Measurements from ENCODE around the gene CBX1. TPM values are rescaled to one million over a fixed set of nuclear protein-coding genes. Genes with fewer than 3 reads are reported as not detected.

Gene CBX1
- total and polyA plus RNA-seq, 4 donors, result 17.6 to 43.2 (median 28.9) TPM

DNA sequence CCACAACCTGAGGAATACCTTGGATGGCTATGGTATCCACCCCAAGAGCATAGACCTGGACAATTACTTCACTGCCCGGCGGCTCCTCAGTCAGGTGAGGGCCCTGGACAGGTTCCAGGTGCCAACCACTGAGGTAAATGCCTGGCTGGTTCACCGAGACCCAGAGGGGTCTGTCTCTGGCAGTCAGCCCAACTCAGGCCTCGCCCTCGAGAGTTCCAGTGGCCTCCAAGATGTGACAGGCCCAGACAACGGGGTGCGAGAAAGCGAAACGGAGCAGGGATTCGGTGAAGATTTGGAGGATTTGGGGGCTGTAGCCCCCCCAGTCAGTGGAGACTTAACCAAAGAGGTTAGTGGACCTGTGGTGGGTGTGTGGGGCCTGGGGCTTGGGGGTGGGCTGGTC lies 50.0 kb downstream of the CBX1 start:
- no peak for DNase-seq
- Histone ChIP-seq H3K4me3 (no peak overlapping the region), H3K9ac (ENCODE audit: insufficient read depth in 1 of 2, low read length in 2 of 2) (peak overlapping the region in 1 of 2 donors; percentile 13), H3K36me3 (ENCODE audit: control insufficient read depth in 4 of 4, insufficient read depth in 4 of 4, low read length in 4 of 4) (peaks cover 0 to 36% (median 11%) of the 10 kb centered on the region in 4 donors), H3K27me3 (ENCODE audit: control insufficient read depth in 3 of 3, insufficient read depth in 3 of 3, low read length in 2 of 3) (no peaks in the 10 kb centered on the region), H3K4me1 (ENCODE audit: control insufficient read depth in 5 of 5, insufficient read depth in 5 of 5, low read length in 5 of 5) (peaks cover 32 to 68% (median 35%) of the 10 kb centered on the region in 5 donors), H3K9me3 (ENCODE audit: control insufficient read depth in 4 of 4, insufficient read depth in 3 of 4, low read length in 3 of 4) (no peaks in the 10 kb centered on the region), H3K27ac (ENCODE audit: low read depth in 1 of 2, low read length in 1 of 2) (peak overlapping the region; percentile 84 to 93)
- no peak for ATAC-seq (ENCODE audit: insufficient read depth, low FRiP score)
- 74 to 87% methylated on average over 10 of the region's 10 CpGs for WGBS, 2 donors
- TF ChIP-seq CTCF (IDR thresholded peaks at IDR 0.05; ENCODE audit: control extremely low read depth, extremely low read depth), result no peak

GRCh38 chr17:48048384-48049126 lies 52.7 kb downstream of the CBX1 start:
- peak; percentile 82 for ATAC-seq (ENCODE audit: insufficient read depth, low FRiP score)
- TF ChIP-seq CTCF (IDR thresholded peaks at IDR 0.05; ENCODE audit: control extremely low read depth, extremely low read depth), result no peak
- Histone ChIP-seq H3K9me3 (ENCODE audit: control insufficient read depth in 4 of 4, insufficient read depth in 3 of 4, low read length in 3 of 4) (no peaks in the 10 kb centered on the region), H3K4me1 (ENCODE audit: control insufficient read depth in 5 of 5, insufficient read depth in 5 of 5, low read length in 5 of 5) (peaks cover 27 to 52% (median 30%) of the 10 kb centered on the region in 5 donors), H3K36me3 (ENCODE audit: control insufficient read depth in 4 of 4, insufficient read depth in 4 of 4, low read length in 4 of 4) (peaks cover 0 to 17% (median 7%) of the 10 kb centered on the region in 4 donors), H3K27ac (ENCODE audit: low read depth in 1 of 2, low read length in 1 of 2) (peak overlapping the region; percentile 93 to 98), H3K27me3 (ENCODE audit: control insufficient read depth in 3 of 3, insufficient read depth in 3 of 3, low read length in 2 of 3) (no peaks in the 10 kb centered on the region), H3K4me3 (peak overlapping the region; percentile 84), H3K9ac (ENCODE audit: insufficient read depth in 1 of 2, low read length in 2 of 2) (peak overlapping the region; percentile 41 to 63)
- WGBS, 2 donors, result 0% methylated on average over 52 to 53 of the region's 53 CpGs
- DNase-seq, result peak; percentile 84 to 86 (median 85)

DNA sequence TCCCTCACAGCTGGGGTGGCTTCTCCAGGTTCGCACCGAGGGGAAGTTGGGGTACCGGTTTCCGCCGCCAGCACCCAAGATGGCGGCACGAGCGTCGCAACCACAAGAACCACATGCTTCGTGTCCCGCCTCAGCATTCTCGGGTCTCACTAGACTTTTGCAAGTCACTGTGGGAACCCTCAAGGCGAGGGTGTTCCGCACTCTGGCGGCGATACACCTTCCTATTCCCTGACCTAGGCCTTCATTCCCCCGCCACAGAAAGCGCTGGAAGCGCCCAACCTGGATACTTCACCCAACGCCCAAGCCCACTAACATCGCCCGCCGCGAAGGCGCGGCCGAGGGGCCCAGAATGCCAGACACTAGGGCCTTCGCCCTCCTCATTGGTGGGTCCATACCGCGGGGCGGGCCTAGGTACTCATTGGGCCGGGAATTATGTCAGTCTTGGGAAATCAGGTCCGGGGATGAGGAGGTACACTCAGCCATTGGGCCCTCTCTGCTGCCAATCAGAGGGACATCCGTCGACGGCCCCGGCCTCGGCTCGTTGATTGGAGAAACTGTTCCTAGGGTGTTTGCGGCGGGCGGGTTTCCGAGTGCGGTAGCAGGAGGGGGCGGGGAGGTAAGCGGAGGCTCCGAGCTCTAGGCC lies 53.4 kb downstream of the CBX1 start, which contains the start of gene NFE2L1:
NFE2L1 (plus strand) TSS at position 619 of the 643 bp plus-strand sequence. CDS start 2,760 bp downstream, outside the sequence.
- Histone ChIP-seq H3K36me3 (ENCODE audit: control insufficient read depth in 4 of 4, insufficient read depth in 4 of 4, low read length in 4 of 4) (peaks cover 0 to 14% (median 7%) of the 10 kb centered on the region in 4 donors), H3K4me1 (ENCODE audit: control insufficient read depth in 5 of 5, insufficient read depth in 5 of 5, low read length in 5 of 5) (peaks cover 21 to 45% (median 25%) of the 10 kb centered on the region in 5 donors), H3K27me3 (ENCODE audit: control insufficient read depth in 3 of 3, insufficient read depth in 3 of 3, low read length in 2 of 3) (no peaks in the 10 kb centered on the region), H3K27ac (ENCODE audit: low read depth in 1 of 2, low read length in 1 of 2) (peak within 1 kb of the TSS; percentile 94 to 98), H3K9me3 (ENCODE audit: control insufficient read depth in 4 of 4, insufficient read depth in 3 of 4, low read length in 3 of 4) (no peaks in the 10 kb centered on the region), H3K4me3 (peak within 1 kb of the TSS; percentile 84), H3K9ac (ENCODE audit: insufficient read depth in 1 of 2, low read length in 2 of 2) (peak within 1 kb of the TSS; percentile 73 to 81)
- no peak for TF ChIP-seq CTCF (IDR thresholded peaks at IDR 0.05; ENCODE audit: control extremely low read depth, extremely low read depth)
- WGBS, 2 donors, result 0% methylated on average over 47 of the region's 47 CpGs
- ATAC-seq (ENCODE audit: insufficient read depth, low FRiP score) (peak; percentile 93), DNase-seq (peak; percentile 100)
